Activated gamma-delta T cell treated with Interleukin-2 at 50 U/mL for 16 hours (primary cell): Measurements from ENCODE around the gene LHFPL5.

Experiments
- DNase-seq: peaks from one replicate; pipeline ENCODE4 v3.0.0-alpha.2; 2020

LHFPL5 gene

GRCh38 chr6:35857853-35858252 is 52.7 kb downstream of the LHFPL5 start:
- DNase-seq, result no peak

GRCh38 chr6:35859367-35859766 is 54.2 kb downstream of the LHFPL5 start:
- DNase-seq, result no peak
